Activated CD8-positive, alpha-beta memory T cell treated with anti-CD3 and anti-CD28 coated beads for 48 hours (primary cell): ENCODE results near the gene INTS7.
"Not testable (repeated sequence)": the region's sequence is repeated elsewhere in the genome, so short reads cannot be mapped to it uniquely, and the experiment has no call there.

Experiments
- DNase-seq, 3 experiments: peaks; one replicate each; pipeline ENCODE4 v3.0.0-alpha.2; 2020; ENCODE audit warnings: low read depth in 2 of 3, low spot score in 2 of 3

INTS7 gene

DNA sequence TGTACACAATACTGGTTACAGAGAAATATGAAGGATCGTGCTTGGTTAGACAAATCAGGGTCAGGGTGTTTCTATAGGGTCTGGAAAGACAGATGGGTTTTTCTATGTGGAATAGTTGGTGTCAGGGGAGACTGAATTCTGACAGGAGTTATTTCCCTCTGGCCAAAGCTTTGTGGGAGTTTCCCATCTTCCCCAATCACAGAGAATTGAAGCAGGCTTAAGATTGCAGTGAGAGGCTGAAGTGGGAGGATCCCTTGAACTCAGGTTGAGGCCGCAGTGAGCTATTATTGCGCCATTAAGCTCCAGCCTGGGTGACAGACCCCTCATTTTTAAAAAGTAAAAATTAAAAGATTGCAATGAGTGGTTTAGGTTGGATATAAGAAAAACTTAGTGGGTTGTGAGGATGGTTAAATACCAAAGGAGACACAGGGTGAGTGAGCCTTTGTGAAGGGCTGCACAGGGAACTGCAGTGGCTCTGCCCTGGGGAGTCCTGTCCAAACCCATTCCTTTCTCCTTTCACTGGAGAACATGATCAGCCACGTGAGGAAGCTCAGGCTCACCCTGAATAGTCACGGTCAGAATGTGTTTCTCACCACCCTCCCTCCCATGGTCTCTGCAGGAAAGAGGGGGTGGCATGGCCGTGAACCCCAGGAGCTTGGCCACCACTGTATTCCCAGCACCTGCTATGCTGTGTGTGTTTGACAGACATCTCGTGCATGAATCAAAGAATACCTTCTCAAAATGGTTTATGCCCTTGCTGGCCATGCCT, 101.2 kb downstream of the INTS7 start:
- DNase-seq = no peak

GRCh38 chr1:211932933-211933254, 102.5 kb downstream of the INTS7 start:
- no peak for DNase-seq

- no peak for DNase-seq
Measured at GRCh38 chr1:211932231-211932932, 103.0 kb downstream of the INTS7 start.

GRCh38 chr1:211929683-211930082, 105.7 kb downstream of the INTS7 start:
- no peak for DNase-seq

- DNase-seq = no peak
Measured at GRCh38 chr1:211928993-211929637, 106.2 kb downstream of the INTS7 start.

GRCh38 chr1:211928290-211928801, 107.0 kb downstream of the INTS7 start:
- no peak for DNase-seq

DNA sequence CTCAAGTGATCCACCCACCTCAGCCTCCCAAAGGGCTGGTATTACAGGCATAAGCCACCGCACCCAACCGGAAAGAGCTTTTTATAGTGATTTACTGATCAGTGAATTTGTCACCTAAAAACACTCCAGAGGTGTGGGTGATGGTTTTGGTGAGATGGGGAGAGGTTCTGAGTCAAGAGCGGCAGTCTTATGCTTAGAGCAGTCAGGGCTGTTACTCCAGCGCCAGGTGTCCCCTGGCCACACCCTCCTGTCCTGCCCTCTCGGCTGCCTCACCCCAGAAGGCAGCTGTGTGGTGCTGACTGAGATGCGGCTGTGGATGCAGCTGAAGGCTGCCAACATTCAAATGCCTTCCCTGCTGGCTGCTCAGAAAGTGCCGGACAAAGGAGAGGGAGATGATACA, 110.3 kb downstream of the INTS7 start:
- no peak for DNase-seq

DNA sequence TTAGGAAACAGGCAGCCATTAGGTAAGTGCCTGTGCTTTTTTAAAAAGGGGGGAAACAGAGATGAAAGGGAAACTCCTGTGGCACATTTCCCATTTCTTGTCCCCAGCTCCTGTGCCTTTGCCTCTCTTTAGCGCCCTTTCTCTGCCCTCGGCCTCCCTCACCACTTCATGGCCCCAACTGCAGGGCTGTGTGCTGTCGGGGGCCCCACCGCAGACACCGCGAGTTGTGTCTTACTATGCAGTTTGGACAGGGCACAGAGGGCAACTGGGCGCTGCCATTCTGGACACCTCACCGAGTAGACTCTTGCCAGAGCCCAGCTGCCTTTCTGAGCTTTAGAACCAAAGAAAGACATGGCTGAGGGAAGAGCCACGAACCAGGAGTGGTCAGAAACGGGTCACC, 111.1 kb downstream of the INTS7 start:
- DNase-seq = no peak

DNA sequence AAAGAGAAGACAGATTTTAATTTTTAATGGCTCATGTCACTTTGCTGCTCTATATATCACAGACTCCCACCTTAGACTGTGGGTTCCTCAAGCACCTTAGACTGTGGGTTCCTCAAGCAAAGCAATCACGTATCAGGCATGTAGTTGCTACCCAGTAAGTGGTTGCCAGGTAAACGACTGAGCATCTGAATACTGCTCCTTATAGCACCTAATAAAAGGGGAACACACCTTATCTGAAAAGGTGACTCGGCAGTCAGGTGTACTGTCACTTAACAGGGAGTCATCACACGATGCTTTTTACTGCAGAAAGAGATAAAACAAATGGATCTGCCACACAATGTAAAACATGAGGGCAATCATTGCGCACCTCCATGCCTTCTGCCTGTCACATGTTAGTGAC, 112.3 kb downstream of the INTS7 start:
- no peak for DNase-seq

GRCh38 chr1:211921579-211922095, 113.7 kb downstream of the INTS7 start:
- no peak for DNase-seq

- DNase-seq = no peak
Measured at GRCh38 chr1:211920602-211921226, 114.6 kb downstream of the INTS7 start.

- DNase-seq = no peak
Measured at GRCh38 chr1:211920141-211920572, 115.2 kb downstream of the INTS7 start.

DNA sequence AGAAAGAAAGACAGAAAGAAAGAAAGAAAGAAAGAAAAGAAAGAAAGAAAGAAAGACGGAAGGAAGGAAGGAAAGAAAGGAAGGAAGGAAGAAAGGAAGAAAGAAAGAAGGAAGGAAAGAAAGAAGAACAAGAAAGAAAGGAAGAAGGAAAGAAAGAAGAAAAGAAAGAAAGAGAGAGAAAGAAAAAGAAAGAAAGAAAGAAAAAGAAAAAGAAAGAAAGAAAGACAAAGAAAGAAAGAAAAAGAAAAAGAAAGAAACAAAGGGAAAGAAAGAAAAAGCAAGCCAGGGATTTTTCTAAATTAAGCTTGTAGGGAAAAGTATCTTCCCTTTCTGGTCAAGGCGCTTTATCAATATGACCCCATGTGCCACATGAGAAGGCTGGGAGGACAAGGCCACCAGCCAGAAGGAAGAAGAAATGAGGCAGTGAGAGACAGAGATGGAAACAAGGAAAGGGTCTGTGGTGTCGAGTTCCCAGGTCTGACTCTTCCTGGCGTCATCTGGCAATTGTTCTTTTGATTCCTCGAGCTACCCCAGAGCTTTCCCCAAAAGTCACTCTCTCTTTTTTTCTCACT, 116.4 kb downstream of the INTS7 start:
- DNase-seq = no peak

DNA sequence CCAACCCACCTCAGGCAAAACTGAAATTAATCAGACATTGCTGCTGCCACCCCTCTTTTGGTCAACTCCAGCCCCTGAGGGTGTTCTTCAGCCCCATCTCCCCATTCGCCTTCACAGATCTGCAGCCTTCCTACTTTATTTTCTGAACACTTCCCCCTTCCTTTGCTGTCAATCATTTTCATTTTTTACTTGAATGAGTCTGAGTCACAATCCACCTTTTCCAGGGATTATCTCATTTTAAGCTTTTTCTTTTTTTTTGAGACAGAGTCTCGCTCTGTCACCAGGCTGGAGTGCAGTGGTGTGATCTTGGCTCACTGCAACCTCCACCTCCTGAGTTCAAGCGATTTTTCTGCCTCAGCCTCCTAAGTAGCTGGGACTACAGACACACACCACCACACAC, 118.9 kb downstream of the INTS7 start:
- DNase-seq = not testable (repeated sequence)

GRCh38 chr1:211915924-211916323, 119.4 kb downstream of the INTS7 start:
- DNase-seq = no peak

GRCh38 chr1:211912844-211913432, 122.4 kb downstream of the INTS7 start:
- DNase-seq = no peak

GRCh38 chr1:211912038-211912437, 123.3 kb downstream of the INTS7 start:
- no peak for DNase-seq

DNA sequence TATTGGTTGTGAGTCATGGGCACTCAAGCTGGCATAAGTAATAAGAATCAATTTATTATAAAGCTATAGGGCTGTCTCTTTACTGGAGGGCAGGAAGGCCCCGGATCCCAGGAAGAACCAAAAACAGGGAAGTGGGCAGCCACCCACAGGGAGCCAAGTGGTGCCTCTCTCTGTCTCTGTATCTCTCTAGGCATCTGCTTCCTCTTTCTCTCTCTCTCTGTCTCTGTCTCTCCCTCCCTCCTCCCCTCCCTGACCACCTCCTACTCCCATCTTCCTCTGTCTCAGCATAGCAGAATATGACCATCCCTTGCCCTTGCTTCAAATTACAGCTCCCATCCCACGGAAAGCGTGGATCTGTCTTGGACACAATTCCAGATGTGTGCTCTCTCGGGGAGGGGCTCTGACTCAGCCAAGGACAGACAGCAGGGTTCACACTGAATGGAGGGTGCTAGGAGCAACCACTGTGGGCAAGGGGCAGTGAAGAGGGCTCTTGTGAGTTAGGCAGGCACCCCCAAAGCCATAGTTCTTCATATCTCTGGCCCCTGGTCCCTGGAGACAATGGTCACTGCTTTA, 124.4 kb downstream of the INTS7 start:
- no peak for DNase-seq

GRCh38 chr1:211910113-211910884, 125.1 kb downstream of the INTS7 start:
- no peak for DNase-seq

- no peak for DNase-seq
Measured at GRCh38 chr1:211909395-211909794, 126.0 kb downstream of the INTS7 start.
